Subcutaneous adipose tissue (tissue), 4 donors: ENCODE results near the gene POLR3E. TPM values are rescaled to one million over a fixed set of nuclear protein-coding genes. Genes with fewer than 3 reads are reported as not detected.

Source experiments
- total RNA-seq, 4 donors: library from RNA; depleted of rRNA; stranded (reverse); fragments of >200 nt; gene quantifications; one replicate each; pipeline ENCODE4 v1.1.0, GENCODE V29; 2016
- TF ChIP-seq, protein P1 (sequence below): fragments of 450-650 bp; IDR thresholded peaks from one replicate; pipeline ENCODE4 v1.5.1; 2016; ENCODE audit warnings: low read depth, mild to moderate bottlenecking, control low read depth, antibody characterized with exemption, moderate library complexity

Gene POLR3E
- total RNA-seq, 4 donors from 2014 or later = 29.2 to 48.4 (median 40.5) TPM

DNA sequence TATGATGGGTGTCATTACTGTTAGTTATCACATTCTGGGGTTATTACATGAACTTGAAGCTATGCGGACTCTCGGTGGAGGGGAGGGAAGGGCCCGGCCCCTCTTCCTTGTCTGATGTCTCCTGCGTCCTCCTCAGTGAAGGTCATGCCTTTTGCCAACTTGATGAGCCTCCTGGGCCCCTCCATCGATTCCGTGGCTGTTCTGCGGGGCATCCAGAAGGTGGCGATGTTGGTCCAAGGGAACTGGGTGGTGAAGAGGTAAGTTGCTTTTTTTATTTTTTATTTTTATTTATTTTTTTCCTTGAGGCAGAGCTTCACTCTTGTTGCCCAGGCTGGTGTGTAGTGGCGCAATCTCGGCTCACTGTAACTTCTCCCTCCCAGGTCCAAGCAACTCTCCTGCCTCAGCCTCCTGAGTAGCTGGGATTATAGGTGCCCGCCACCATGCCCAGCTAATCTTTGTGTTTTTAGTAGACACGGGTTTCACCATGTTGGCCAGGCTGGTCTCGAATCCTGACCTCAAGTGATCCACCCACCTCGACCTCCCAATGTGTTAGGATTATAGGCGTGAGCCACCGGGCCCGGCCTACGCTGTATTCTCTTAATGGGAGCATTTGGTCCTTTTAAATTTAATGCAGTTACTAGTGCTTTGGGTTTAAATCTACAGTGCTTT, 21.6 kb downstream of the POLR3E start:
- TF ChIP-seq, protein P1, sequence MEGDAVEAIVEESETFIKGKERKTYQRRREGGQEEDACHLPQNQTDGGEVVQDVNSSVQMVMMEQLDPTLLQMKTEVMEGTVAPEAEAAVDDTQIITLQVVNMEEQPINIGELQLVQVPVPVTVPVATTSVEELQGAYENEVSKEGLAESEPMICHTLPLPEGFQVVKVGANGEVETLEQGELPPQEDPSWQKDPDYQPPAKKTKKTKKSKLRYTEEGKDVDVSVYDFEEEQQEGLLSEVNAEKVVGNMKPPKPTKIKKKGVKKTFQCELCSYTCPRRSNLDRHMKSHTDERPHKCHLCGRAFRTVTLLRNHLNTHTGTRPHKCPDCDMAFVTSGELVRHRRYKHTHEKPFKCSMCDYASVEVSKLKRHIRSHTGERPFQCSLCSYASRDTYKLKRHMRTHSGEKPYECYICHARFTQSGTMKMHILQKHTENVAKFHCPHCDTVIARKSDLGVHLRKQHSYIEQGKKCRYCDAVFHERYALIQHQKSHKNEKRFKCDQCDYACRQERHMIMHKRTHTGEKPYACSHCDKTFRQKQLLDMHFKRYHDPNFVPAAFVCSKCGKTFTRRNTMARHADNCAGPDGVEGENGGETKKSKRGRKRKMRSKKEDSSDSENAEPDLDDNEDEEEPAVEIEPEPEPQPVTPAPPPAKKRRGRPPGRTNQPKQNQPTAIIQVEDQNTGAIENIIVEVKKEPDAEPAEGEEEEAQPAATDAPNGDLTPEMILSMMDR = no peak

- TF ChIP-seq, protein P1 = no peak
These were observed 23.5 kb downstream of the POLR3E start for GRCh38 chr16:22320572-22321339.

- TF ChIP-seq, protein P1 = no peak
These were observed 24.3 kb downstream of the POLR3E start for GRCh38 chr16:22321340-22322001.

DNA sequence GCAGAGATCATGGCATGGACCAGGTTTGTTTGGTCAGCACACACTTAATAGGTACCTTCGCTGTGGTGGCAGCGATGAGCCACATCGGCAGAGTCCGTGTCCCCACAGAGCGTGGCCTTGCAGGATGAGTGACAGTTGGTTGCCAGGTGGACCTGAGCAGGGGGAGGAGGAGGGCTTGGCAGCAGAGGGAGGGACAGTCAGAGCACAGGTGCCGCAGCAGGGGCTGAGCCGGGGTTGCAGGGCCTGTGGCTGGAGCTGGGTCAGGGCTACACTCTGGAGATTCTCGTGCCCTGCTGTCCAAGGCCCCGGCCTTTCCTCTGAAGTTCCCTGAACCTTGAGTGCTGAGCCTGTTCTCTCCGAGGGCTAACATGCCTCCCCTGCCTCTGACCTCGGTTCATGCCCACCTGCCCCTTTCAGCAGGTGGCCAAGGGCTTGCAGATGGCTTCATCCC, 24.8 kb downstream of the POLR3E start:
- TF ChIP-seq, protein P1 = no peak

DNA sequence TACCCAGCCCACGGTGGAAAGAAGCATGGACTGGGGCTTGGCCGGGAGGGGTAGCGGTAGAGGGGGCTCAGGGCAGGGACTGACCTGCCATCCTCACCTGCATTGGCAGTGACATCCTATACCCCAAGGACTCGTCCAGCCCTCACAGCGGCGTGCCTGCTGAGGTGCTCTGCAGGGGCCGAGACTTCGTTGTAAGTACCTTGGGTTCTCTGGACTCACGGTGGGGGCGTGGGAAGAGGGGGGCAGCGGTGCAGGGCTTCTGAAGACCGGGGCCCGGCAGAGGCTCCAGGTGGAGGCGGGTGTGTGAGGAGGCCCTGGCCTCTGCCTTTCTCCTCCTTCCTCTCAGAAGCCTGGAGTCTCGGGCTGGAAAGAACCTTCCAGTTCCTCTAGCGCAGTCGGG, 25.5 kb downstream of the POLR3E start:
- TF ChIP-seq, protein P1 = no peak

DNA sequence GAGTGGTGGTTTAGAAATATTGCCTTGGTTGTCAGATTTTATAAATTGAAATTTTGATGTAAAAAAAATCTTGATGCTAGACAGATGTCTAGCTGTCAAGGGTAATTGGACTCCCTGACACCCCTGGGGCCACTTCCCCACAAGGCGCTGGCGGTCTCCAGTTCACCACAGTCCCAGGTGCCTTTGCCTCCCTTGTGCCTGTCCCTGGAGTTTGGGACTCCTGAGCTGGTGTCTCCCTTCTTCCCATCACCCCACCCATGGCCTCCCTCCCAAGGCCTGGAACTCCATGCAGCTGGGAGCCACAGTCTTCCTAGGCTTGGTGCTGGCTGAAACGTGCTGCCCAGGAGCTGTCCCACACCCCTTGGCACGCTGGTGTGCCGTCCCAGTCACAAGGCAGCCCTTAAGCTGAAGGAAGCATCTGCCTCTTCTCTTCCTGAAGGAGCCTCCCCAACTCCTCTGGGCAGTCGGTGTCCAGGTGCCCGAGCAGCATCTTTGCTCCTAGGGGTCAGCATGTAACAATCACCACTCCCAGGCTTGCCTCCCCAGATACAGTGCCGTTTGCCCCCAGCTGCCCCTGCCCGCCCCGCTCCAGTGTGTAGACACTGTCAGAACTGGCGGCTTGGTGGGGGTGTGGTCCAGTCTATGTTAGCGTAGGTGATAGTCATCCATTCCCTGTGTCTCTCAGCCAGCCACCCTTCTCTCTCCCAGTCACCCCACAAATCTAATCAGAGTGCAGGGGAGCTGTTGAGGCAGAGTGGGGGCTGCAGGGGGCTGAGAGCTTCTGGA, 26.2 kb downstream of the POLR3E start:
- TF ChIP-seq, protein P1 = no peak
